ENCODE results near the gene HSP90AB1.

- TF ChIP-seq ZNF585B (tag by site-specific recombination; IDR thresholded peaks at IDR 0.05) (no peak), CTCF (tag by site-specific recombination; IDR thresholded peaks at IDR 0.05) (no peak), KLF9 (tag by site-specific recombination; IDR thresholded peaks at IDR 0.05; ENCODE audit: low read depth) (no peak), ZNF184 (tag by site-specific recombination; IDR thresholded peaks at IDR 0.05) (no peak)
These were observed 19.6 kb upstream of the HSP90AB1 start for GRCh38 chr6:44227148-44227793.
